Stimulated activated memory B cell treated with anti-CD40 and anti-IgM and Interleukin-4, amounts not matched to agents 10 μg/mL and 1 μg/mL and 100 μg/mL, for 72 hours (primary cell): ENCODE measurements around the gene SUV39H1.

Source experiments
- ATAC-seq: fragments of 150-1000 bp; cut with Tn5 transposase; 2 replicates; pipeline ENCODE4 v1.10.0; 2021
- H3K27ac Mint-ChIP-seq: one replicate; pipeline ENCODE4 v1.8.0; 2022; ENCODE audit warnings: mild to moderate bottlenecking, mixed read lengths
- H3K27me3 Mint-ChIP-seq: one replicate; pipeline ENCODE4 v1.8.0; 2022; ENCODE audit warnings: mixed read lengths
- H3K36me3 Mint-ChIP-seq: one replicate; pipeline ENCODE4 v1.8.0; 2022; ENCODE audit warnings: mixed read lengths
- H3K4me1 Mint-ChIP-seq: one replicate; pipeline ENCODE4 v1.8.0; 2022; ENCODE audit warnings: mixed read lengths
- H3K4me3 Mint-ChIP-seq: one replicate; pipeline ENCODE4 v1.8.0; 2022; ENCODE audit warnings: mild to moderate bottlenecking, moderate library complexity, mixed read lengths
- H3K9me3 Mint-ChIP-seq: one replicate; pipeline ENCODE4 v1.8.0; 2022; ENCODE audit warnings: mixed read lengths

The SUV39H1 gene

GRCh38 chrX:48719958-48720357 lies 23.4 kb downstream of the SUV39H1 start:
- H3K36me3 Mint-ChIP-seq: no peaks in the 10 kb centered on the region
- H3K27ac Mint-ChIP-seq: no peak overlapping the region
- ATAC-seq: no peak
- H3K4me1 Mint-ChIP-seq: no peaks in the 10 kb centered on the region
- H3K27me3 Mint-ChIP-seq: no peaks in the 10 kb centered on the region
- no peaks in the 10 kb centered on the region for H3K9me3 Mint-ChIP-seq
- H3K4me3 Mint-ChIP-seq: no peak overlapping the region

DNA sequence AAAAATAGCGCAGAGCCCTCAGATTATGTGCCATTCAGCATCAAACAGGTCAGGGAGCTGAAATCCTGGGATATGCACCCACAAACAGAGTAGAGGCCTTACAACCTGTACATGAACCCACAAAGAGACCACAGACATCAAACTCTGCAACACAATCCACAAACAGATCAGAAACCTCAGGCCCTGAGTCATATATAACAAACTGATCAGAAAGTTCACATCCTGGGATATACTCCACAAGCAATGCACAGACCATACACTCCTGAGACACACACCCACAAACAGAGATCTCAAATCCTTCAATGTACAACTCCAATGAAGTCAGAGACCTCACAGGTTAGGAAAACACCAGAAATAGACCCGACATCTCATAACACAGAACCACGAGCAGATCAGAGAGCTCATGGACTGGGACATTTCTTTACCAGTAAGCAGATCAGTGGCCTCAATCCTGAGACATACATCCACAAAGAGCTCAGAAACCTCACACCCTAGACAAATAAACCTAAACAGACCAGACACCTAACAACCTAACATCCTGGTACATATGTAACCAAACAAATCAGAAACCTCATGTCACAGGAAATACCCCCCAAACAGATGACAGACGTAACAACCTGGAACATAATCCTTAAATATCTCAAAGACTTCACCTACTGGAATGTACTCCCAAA lies 24.2 kb downstream of the SUV39H1 start:
- Mint-ChIP-seq H3K9me3 (no peaks in the 10 kb centered on the region), H3K36me3 (no peaks in the 10 kb centered on the region), H3K27me3 (no peaks in the 10 kb centered on the region), H3K27ac (no peak overlapping the region), H3K4me3 (no peak overlapping the region), H3K4me1 (no peaks in the 10 kb centered on the region)
- ATAC-seq: no peak

GRCh38 chrX:48721916-48722315 lies 25.4 kb downstream of the SUV39H1 start:
- no peak for ATAC-seq
- H3K27me3 Mint-ChIP-seq: no peaks in the 10 kb centered on the region
- H3K4me3 Mint-ChIP-seq: no peak overlapping the region
- no peak overlapping the region for H3K27ac Mint-ChIP-seq
- H3K4me1 Mint-ChIP-seq: no peaks in the 10 kb centered on the region
- H3K36me3 Mint-ChIP-seq: no peaks in the 10 kb centered on the region
- H3K9me3 Mint-ChIP-seq: no peaks in the 10 kb centered on the region

GRCh38 chrX:48726596-48726995 lies 30.1 kb downstream of the SUV39H1 start:
- no peak for ATAC-seq
- no peak overlapping the region for H3K27ac Mint-ChIP-seq
- no peaks in the 10 kb centered on the region for H3K36me3 Mint-ChIP-seq
- H3K27me3 Mint-ChIP-seq: no peaks in the 10 kb centered on the region
- H3K9me3 Mint-ChIP-seq: no peaks in the 10 kb centered on the region
- no peaks in the 10 kb centered on the region for H3K4me1 Mint-ChIP-seq
- H3K4me3 Mint-ChIP-seq: no peak overlapping the region

DNA sequence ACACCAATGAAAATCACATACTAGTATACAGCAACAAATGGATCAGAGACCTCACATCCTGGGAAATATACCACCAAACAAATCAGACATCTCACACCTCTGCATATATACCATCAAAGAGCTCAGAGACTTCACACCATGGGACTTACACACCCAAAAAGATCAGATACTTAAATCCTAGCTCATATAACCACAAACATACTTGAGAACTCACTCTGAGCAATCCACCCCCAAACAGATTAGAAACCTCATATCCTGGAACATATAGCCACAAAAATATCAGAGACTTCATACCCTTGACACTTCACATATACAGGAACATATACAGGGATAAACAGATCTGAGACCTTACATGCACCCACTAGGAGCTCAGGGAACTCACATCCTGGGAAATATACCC lies 32.1 kb downstream of the SUV39H1 start:
- H3K4me3 Mint-ChIP-seq: no peak overlapping the region
- H3K9me3 Mint-ChIP-seq: no peaks in the 10 kb centered on the region
- no peak for ATAC-seq
- H3K27me3 Mint-ChIP-seq: no peaks in the 10 kb centered on the region
- H3K27ac Mint-ChIP-seq: peak overlapping the region; percentile 24
- H3K36me3 Mint-ChIP-seq: no peaks in the 10 kb centered on the region
- H3K4me1 Mint-ChIP-seq: no peaks in the 10 kb centered on the region

- no peak for ATAC-seq
These were observed 39.8 kb downstream of the SUV39H1 start for GRCh38 chrX:48736303-48736702.

DNA sequence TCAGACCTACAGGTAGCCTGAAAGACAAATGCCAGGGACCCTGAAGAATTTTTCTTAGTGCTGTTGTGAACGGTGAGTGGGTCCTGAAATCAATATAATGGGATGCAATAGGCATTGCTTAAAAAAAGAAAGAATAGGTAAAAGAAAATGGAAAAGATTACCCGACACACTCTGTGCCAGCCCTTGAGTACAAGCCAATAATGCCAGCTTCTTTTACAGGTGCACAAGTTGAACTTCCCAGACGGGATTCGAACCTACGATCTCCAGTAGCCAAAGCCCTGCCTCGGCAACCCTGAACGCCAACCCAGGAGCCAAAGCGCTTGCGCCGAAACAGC lies 40.3 kb downstream of the SUV39H1 start:
- Mint-ChIP-seq H3K27ac (peak overlapping the region; percentile 98), H3K36me3 (no peaks in the 10 kb centered on the region), H3K4me1 (peaks cover 14% of the 10 kb centered on the region), H3K9me3 (no peaks in the 10 kb centered on the region), H3K27me3 (no peaks in the 10 kb centered on the region), H3K4me3 (peak overlapping the region; percentile 89)
- no peak for ATAC-seq

More at GRCh38 chrX:48736303-48736702, 39.8 kb downstream of the SUV39H1 start:
- Mint-ChIP-seq H3K9me3 (no peaks in the 10 kb centered on the region), H3K27ac (peak overlapping the region; percentile 98), H3K36me3 (no peaks in the 10 kb centered on the region), H3K27me3 (no peaks in the 10 kb centered on the region), H3K4me3 (peak overlapping the region; percentile 89), H3K4me1 (peaks cover 14% of the 10 kb centered on the region)

DNA sequence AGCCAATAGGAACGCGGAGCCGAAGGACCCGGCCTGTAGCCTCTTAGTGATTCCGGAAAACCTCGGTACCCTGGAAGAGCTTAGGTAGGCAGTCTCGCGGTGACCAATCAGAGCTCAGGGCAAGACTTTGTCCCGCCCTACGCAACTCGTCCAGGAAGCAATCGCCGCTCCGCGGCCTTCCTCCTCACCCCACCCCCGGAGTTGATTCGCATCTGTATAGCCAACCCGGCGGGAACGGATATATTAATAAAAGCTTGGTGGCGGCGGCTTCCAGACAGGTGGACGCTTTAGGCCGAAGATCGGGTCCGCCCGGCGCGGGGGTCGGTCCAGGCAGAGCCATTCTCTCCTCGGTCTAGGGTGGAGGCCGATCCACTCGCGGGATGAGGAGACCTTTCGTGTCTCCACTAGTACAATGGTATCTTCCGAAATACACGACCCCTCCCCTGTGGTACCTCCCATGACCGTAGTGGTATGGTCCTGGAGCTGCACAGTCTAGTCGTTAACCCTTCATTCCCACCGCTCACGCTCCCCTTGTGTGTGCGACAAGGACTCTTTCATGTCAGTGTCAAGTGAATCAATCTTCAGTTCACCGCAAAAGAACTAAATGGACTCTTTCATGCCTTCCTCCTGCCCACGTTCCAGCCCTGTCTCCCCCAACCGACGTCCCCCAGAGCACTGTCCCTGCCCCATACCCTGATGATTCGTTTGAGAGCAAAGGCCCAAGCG lies 40.8 kb downstream of the SUV39H1 start:
- Mint-ChIP-seq H3K4me1 (peaks cover 14% of the 10 kb centered on the region), H3K27me3 (no peaks in the 10 kb centered on the region), H3K9me3 (no peaks in the 10 kb centered on the region), H3K36me3 (no peaks in the 10 kb centered on the region), H3K27ac (peak overlapping the region; percentile 98), H3K4me3 (peak overlapping the region; percentile 89)
- peak; percentile 100 for ATAC-seq

GRCh38 chrX:48737940-48738339 lies 41.4 kb downstream of the SUV39H1 start:
- H3K4me3 Mint-ChIP-seq: peak overlapping the region; percentile 89
- no peak for ATAC-seq
- no peaks in the 10 kb centered on the region for H3K9me3 Mint-ChIP-seq
- peak overlapping the region; percentile 98 for H3K27ac Mint-ChIP-seq
- H3K36me3 Mint-ChIP-seq: no peaks in the 10 kb centered on the region
- no peaks in the 10 kb centered on the region for H3K27me3 Mint-ChIP-seq
- peaks cover 14% of the 10 kb centered on the region for H3K4me1 Mint-ChIP-seq

DNA sequence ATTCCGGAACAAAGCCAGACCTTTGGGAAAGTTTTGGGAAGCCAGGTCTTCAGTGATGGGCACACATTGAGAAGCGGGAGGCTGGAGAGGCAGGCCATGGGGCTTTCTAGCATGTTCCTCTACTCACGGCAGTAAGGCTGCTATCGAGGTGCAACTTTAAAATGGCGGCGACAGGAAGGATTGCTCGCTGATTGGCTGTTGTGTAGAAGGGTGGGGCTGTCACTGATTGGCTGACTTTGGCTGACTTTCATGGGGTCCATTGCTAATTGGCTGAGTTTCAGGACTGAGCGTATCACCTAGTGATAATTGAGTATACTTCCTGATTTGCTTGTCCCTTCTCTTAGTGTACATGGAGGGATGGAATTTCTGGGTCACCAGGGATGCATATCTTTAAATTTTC lies 45.3 kb downstream of the SUV39H1 start:
- H3K4me3 Mint-ChIP-seq: no peak overlapping the region
- H3K36me3 Mint-ChIP-seq: no peaks in the 10 kb centered on the region
- no peaks in the 10 kb centered on the region for H3K9me3 Mint-ChIP-seq
- H3K27ac Mint-ChIP-seq: no peak overlapping the region
- peaks cover 6% of the 10 kb centered on the region for H3K4me1 Mint-ChIP-seq
- H3K27me3 Mint-ChIP-seq: no peaks in the 10 kb centered on the region
- ATAC-seq: no peak

DNA sequence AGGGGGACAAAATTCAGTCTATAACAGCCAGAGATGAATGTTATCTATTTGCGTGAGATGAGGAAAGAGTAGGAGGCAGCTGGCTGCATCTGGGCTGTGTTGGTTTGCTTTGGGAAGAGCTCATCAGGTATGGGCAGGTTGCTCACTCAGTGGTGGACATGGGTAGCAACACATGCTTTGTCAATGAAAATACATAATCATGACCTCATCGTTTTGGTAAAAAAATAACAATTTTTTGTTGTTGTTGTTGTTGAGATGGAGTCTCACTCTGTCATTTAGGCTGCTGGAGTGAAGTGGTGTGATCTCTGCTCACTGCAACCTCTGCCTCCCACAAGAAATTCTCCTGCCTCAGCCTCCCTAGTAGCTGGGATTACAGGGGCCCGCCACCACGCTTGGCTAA lies 48.7 kb downstream of the SUV39H1 start:
- H3K9me3 Mint-ChIP-seq: no peaks in the 10 kb centered on the region
- no peak overlapping the region for H3K4me3 Mint-ChIP-seq
- H3K4me1 Mint-ChIP-seq: no peaks in the 10 kb centered on the region
- H3K27ac Mint-ChIP-seq: no peak overlapping the region
- H3K36me3 Mint-ChIP-seq: no peaks in the 10 kb centered on the region
- no peaks in the 10 kb centered on the region for H3K27me3 Mint-ChIP-seq
- no peak for ATAC-seq

DNA sequence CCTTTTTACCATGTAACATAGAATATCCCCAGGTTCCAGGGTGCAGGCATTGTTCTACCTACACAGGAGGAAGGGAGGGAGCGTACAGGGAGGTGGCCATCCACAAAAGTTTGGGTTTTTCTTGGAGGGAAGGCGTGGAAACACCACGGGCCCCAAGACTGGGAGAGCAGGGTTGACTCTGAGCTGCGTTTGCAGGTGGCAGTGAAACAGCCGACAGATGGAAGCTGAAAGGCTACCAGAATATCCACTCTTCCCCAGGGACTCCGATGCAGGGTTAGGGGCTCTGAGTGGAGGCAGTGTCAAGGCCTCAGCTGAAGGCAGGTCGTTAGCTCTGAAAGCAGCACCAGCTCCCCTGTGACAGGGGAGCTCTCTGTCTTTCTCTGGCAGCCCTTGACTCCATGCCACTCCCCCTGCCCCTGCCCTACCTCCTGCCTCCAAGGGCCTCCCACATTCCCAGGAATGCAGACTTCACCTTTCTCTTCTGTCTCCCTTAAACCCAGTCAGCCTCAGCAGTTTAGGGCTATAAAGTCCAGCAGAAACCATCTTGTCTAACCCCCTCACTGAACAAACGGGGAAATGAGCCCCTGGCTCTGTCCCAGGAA lies 51.0 kb downstream of the SUV39H1 start:
- H3K4me1 Mint-ChIP-seq: no peaks in the 10 kb centered on the region
- H3K4me3 Mint-ChIP-seq: no peak overlapping the region
- H3K27ac Mint-ChIP-seq: no peak overlapping the region
- H3K27me3 Mint-ChIP-seq: no peaks in the 10 kb centered on the region
- H3K9me3 Mint-ChIP-seq: no peaks in the 10 kb centered on the region
- ATAC-seq: no peak
- no peaks in the 10 kb centered on the region for H3K36me3 Mint-ChIP-seq

DNA sequence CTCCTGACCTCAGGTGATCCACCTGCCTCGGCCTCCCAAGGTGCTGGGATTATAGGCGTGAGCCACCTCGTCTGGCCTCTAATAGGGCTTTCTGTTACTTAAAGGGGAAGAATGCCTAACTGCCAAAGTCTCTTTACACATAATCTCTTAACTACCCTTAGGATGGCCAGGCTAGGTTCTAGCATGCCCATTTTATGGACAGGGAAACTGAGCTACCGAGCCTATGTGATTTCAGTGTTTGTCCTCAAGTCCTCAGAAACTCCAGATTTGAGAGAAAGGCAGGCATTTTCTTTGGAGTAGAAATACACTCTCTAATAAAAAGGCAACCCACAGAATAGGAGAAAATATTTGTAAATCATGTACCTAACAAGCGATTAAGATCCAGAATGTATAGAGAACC lies 52.6 kb downstream of the SUV39H1 start:
- H3K9me3 Mint-ChIP-seq: no peaks in the 10 kb centered on the region
- no peaks in the 10 kb centered on the region for H3K4me1 Mint-ChIP-seq
- no peak for ATAC-seq
- no peak overlapping the region for H3K27ac Mint-ChIP-seq
- no peak overlapping the region for H3K4me3 Mint-ChIP-seq
- H3K36me3 Mint-ChIP-seq: no peaks in the 10 kb centered on the region
- H3K27me3 Mint-ChIP-seq: no peaks in the 10 kb centered on the region

GRCh38 chrX:48751343-48751742 lies 54.8 kb downstream of the SUV39H1 start:
- Mint-ChIP-seq H3K36me3 (no peaks in the 10 kb centered on the region), H3K4me1 (no peaks in the 10 kb centered on the region), H3K27me3 (no peaks in the 10 kb centered on the region), H3K9me3 (no peaks in the 10 kb centered on the region), H3K27ac (no peak overlapping the region), H3K4me3 (no peak overlapping the region)
- ATAC-seq: no peak

DNA sequence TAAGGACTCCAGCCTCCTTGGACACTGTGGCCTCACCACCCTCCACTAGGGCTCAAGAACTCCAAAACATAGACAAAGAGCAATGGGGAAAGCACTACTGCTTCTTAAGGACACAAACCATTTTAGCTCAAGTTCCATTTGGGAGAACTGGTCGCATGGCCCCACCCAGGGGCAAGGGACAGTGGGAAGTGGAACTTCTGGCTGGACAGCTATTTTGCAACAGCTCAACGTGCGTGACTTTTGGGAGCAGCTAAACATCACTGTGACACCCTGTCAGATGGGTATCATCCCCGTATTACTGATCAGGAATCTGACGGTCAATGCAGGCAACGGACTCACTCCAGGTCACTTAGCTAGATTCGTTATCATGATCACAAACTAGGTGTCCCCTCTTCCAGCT lies 56.0 kb downstream of the SUV39H1 start:
- no peaks in the 10 kb centered on the region for H3K4me1 Mint-ChIP-seq
- H3K9me3 Mint-ChIP-seq: no peaks in the 10 kb centered on the region
- H3K4me3 Mint-ChIP-seq: no peak overlapping the region
- no peaks in the 10 kb centered on the region for H3K27me3 Mint-ChIP-seq
- H3K27ac Mint-ChIP-seq: no peak overlapping the region
- no peaks in the 10 kb centered on the region for H3K36me3 Mint-ChIP-seq
- ATAC-seq: no peak

DNA sequence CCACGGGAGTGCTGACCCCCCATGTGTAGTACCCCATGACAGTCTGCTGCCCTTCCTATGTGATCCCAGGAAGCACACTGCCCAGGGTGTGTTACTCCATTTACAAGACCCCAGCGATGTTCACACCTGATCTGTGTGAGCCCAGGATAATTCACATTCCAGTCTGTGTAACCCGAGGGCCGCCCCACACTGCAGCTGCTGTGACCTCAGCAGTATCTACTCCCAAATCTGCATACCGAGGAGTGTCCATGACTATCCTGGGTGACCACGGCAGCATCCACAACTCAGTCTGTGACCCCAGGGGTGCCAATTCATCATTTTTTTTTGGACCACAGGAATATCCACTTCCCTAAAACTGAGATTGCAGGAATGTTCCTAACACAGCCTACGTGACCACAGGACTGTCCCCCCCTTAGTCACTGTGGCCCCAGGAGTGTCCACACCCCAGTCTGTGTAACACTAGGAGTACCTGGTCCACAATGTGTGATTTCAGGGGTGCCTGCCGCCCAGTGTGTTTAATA lies 57.2 kb downstream of the SUV39H1 start:
- no peak for ATAC-seq
- no peaks in the 10 kb centered on the region for H3K36me3 Mint-ChIP-seq
- H3K27ac Mint-ChIP-seq: no peak overlapping the region
- H3K27me3 Mint-ChIP-seq: no peaks in the 10 kb centered on the region
- H3K4me3 Mint-ChIP-seq: no peak overlapping the region
- no peaks in the 10 kb centered on the region for H3K9me3 Mint-ChIP-seq
- no peaks in the 10 kb centered on the region for H3K4me1 Mint-ChIP-seq
